Neural progenitor cell (in vitro differentiated cells): ENCODE data around the gene GNS. TPM values are rescaled to one million over a fixed set of nuclear protein-coding genes. Genes with fewer than 3 reads are reported as not detected.
A peak's percentile ranks its signal among the peaks of the same experiment; 100 is the strongest.

Source experiments
- DNase-seq: peaks from one replicate; pipeline ENCODE4 v3.0.0-alpha.2; 2016; ENCODE audit warnings: low spot score
- H2AFZ ChIP-seq: fragments of 200-600 bp; sonication (generic); replicated peaks from 2 replicates; pipeline ENCODE4 v1.6.1; 2016; ENCODE audit warnings: antibody characterized with exemption
- H3F3A ChIP-seq: fragments of 200-600 bp; sonication (generic); 2 replicates; pipeline ENCODE4 v1.6.1; 2016; ENCODE audit warnings: antibody characterized with exemption, low read depth
- H3K27ac ChIP-seq: fragments of 200-600 bp; sonication (generic); 2 replicates; pipeline ENCODE4 v1.5.1; 2016; ENCODE audit warnings: mild to moderate bottlenecking
- H3K27me3 ChIP-seq: fragments of 200-600 bp; sonication (generic); 2 replicates; pipeline ENCODE4 v1.6.1; 2016; ENCODE audit warnings: mild to moderate bottlenecking, moderate library complexity
- H3K36me3 ChIP-seq: fragments of 200-600 bp; sonication (generic); 2 replicates; pipeline ENCODE4 v1.5.1; 2016
- H3K4me1 ChIP-seq: fragments of 200-600 bp; sonication (generic); 2 replicates; pipeline ENCODE4 v1.6.1; 2016; ENCODE audit warnings: mixed run types
- H3K4me2 ChIP-seq: fragments of 200-600 bp; sonication (generic); 2 replicates; pipeline ENCODE4 v1.6.1; 2016
- H3K4me3 ChIP-seq: fragments of 200-600 bp; sonication (generic); 2 replicates; pipeline ENCODE4 v1.5.1; 2016
- H3K79me2 ChIP-seq: fragments of 200-600 bp; sonication (generic); 2 replicates; pipeline ENCODE4 v1.6.1; 2016; ENCODE audit warnings: low read depth
- H3K9ac ChIP-seq: fragments of 200-600 bp; sonication (generic); 2 replicates; pipeline ENCODE4 v1.6.1; 2016
- H3K9me3 ChIP-seq: fragments of 200-600 bp; sonication (generic); 2 replicates; pipeline ENCODE4 v1.5.1; 2016; ENCODE audit warnings: low read depth
- H4K20me1 ChIP-seq: fragments of 200-600 bp; sonication (generic); 2 replicates; pipeline ENCODE4 v1.6.1; 2016; ENCODE audit warnings: low read depth
- H3K27ac Mint-ChIP-seq: 3 replicates; pipeline ENCODE4 v1.8.0; 2021; ENCODE audit warnings: mixed read lengths
- H3K27me3 Mint-ChIP-seq: 2 replicates; pipeline ENCODE4 v1.8.0; 2022; ENCODE audit warnings: low read depth, mild to moderate bottlenecking, inconsistent platforms, moderate library complexity, mixed read lengths; ENCODE audit not compliant: insufficient read depth
- H3K36me3 Mint-ChIP-seq: 3 replicates; pipeline ENCODE4 v1.8.0; 2021; ENCODE audit warnings: mixed read lengths
- H3K4me1 Mint-ChIP-seq: 3 replicates; pipeline ENCODE4 v1.8.0; 2021; ENCODE audit warnings: mixed read lengths
- H3K4me3 Mint-ChIP-seq: 3 replicates; pipeline ENCODE4 v1.8.0; 2021; ENCODE audit warnings: mild to moderate bottlenecking, moderate library complexity, mixed read lengths
- H3K9me3 Mint-ChIP-seq: 3 replicates; pipeline ENCODE4 v1.8.0; 2020; ENCODE audit warnings: mixed read lengths
- CTCF ChIP-seq: fragments of 200-600 bp; sonication (generic); IDR thresholded peaks from 2 replicates; pipeline ENCODE4 v1.5.1; 2017; ENCODE audit warnings: antibody characterized with exemption, mild to moderate bottlenecking
- EZH2 ChIP-seq: fragments of 200-600 bp; sonication (generic); IDR thresholded peaks from 2 replicates; pipeline ENCODE4 v1.6.1; 2017; ENCODE audit warnings: antibody characterized with exemption, mild to moderate bottlenecking, moderate library complexity
- EZH2phosphoT487 ChIP-seq: fragments of 200-600 bp; sonication (generic); IDR thresholded peaks from 2 replicates; pipeline ENCODE4 v1.6.1; 2017; ENCODE audit warnings: antibody characterized with exemption
- total RNA-seq: library from RNA; depleted of rRNA; stranded (reverse); fragments of >200 nt; gene quantifications from 2 replicates; pipeline ENCODE4 v1.2.3, GENCODE V29; 2015; ENCODE audit warnings: low replicate concordance

The GNS gene
- total RNA-seq, 1 donor from 2014 or later: 41.2 TPM

- peaks cover 7% of the 10 kb centered on the region for H3F3A ChIP-seq
- no peaks in the 10 kb centered on the region for H3K9me3 ChIP-seq
- TF ChIP-seq CTCF (no peak), EZH2 (no peak), EZH2phosphoT487 (no peak)
- peak overlapping the region; percentile 78 for H3K27ac Mint-ChIP-seq
- peaks cover 22% of the 10 kb centered on the region for H3K79me2 ChIP-seq
- peaks cover 40% of the 10 kb centered on the region for H3K4me1 Mint-ChIP-seq
- no peak overlapping the region for H3K9ac ChIP-seq
- H3K4me3 ChIP-seq: no peak overlapping the region
- peaks cover 68% of the 10 kb centered on the region for H4K20me1 ChIP-seq
- H3K27me3 Mint-ChIP-seq: peaks cover 5% of the 10 kb centered on the region
- no peak overlapping the region for H3K4me2 ChIP-seq
- peaks cover 15% of the 10 kb centered on the region for H3K4me1 ChIP-seq
- H3K27me3 ChIP-seq: no peaks in the 10 kb centered on the region
- no peak overlapping the region for H3K4me3 Mint-ChIP-seq
- H3K36me3 Mint-ChIP-seq: no peaks in the 10 kb centered on the region
- no peak for DNase-seq
- H3K36me3 ChIP-seq: no peaks in the 10 kb centered on the region
- no peak overlapping the region for H2AFZ ChIP-seq
- no peak overlapping the region for H3K27ac ChIP-seq
- no peaks in the 10 kb centered on the region for H3K9me3 Mint-ChIP-seq
Observed at GRCh38 chr12:64675795-64676194, 83.4 kb downstream of the GNS start.

GRCh38 chr12:64674367-64674922 lies 84.8 kb downstream of the GNS start:
- Histone ChIP-seq H3K4me1 (peaks cover 20% of the 10 kb centered on the region), H4K20me1 (peaks cover 70% of the 10 kb centered on the region), H2AFZ (no peak overlapping the region), H3K36me3 (no peaks in the 10 kb centered on the region), H3K9ac (no peak overlapping the region), H3K79me2 (peaks cover 29% of the 10 kb centered on the region), H3K4me2 (no peak overlapping the region), H3K27ac (no peak overlapping the region), H3K4me3 (no peak overlapping the region), H3F3A (peaks cover 7% of the 10 kb centered on the region), H3K9me3 (no peaks in the 10 kb centered on the region), H3K27me3 (no peaks in the 10 kb centered on the region)
- TF ChIP-seq EZH2phosphoT487 (no peak), EZH2 (no peak), CTCF (no peak)
- Mint-ChIP-seq H3K27me3 (peaks cover 2% of the 10 kb centered on the region), H3K4me1 (peaks cover 52% of the 10 kb centered on the region), H3K27ac (peak overlapping the region; percentile 83), H3K4me3 (no peak overlapping the region), H3K9me3 (no peaks in the 10 kb centered on the region), H3K36me3 (no peaks in the 10 kb centered on the region)
- no peak for DNase-seq

- DNase-seq: peak; percentile 58
- Mint-ChIP-seq H3K27me3 (peaks cover 2% of the 10 kb centered on the region), H3K4me3 (no peak overlapping the region), H3K9me3 (no peaks in the 10 kb centered on the region), H3K27ac (peak overlapping the region; percentile 83), H3K36me3 (no peaks in the 10 kb centered on the region), H3K4me1 (peaks cover 59% of the 10 kb centered on the region)
- no peaks in the 10 kb centered on the region for H3K36me3 ChIP-seq
- peak overlapping the region; percentile 28 for H3K4me2 ChIP-seq
- H3K4me1 ChIP-seq: peaks cover 20% of the 10 kb centered on the region
- peaks cover 30% of the 10 kb centered on the region for H3K79me2 ChIP-seq
- no peak overlapping the region for H3K9ac ChIP-seq
- peaks cover 7% of the 10 kb centered on the region for H3F3A ChIP-seq
- no peak for TF ChIP-seq EZH2phosphoT487
- TF ChIP-seq CTCF: no peak
- TF ChIP-seq EZH2: no peak
- H3K27ac ChIP-seq: no peak overlapping the region
- no peak overlapping the region for H3K4me3 ChIP-seq
- H2AFZ ChIP-seq: no peak overlapping the region
- H3K9me3 ChIP-seq: no peaks in the 10 kb centered on the region
- peaks cover 73% of the 10 kb centered on the region for H4K20me1 ChIP-seq
- no peaks in the 10 kb centered on the region for H3K27me3 ChIP-seq
Observed at GRCh38 chr12:64673490-64674169, 85.6 kb downstream of the GNS start.
